Stimulated activated CD4-positive, alpha-beta T cell treated with anti-CD3 and anti-CD28 coated beads, Interleukin-15, amount 100 ng/mL, for 48 hours (primary cell): Measurements from ENCODE around the gene AGPAT2.

Experiments
- DNase-seq, 2 donors: peaks; one replicate each; pipeline ENCODE4 v3.0.0-alpha.2; 2020; ENCODE audit warnings: low read depth in 2 of 2

The AGPAT2 gene

DNA sequence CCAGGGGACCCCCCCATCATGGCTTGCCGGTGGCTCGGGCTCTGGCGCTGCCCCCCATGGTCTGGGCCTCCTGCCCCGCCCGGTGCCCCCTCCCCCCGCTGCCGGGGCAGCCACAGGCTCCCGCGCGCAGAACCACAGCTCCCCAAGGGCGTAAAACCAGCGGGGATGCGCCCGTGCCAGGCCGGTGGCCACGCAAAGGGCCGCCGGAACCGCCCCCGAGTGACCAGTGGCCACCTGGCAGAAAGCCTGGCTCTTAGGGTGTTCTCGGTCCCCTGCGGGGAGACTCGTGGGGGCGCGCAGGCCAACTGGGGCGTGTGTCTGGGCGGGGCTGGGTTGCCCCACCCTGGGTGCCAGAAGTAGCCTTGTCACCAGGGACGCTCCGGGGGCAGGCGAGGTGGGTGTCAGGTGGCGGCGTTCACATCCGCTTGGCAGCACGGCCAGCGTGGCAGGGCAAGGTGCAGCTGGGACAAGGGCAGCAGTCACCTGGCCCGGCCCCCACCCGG lies 515 bp upstream of the AGPAT2 start:
- DNase-seq = no peak

DNA sequence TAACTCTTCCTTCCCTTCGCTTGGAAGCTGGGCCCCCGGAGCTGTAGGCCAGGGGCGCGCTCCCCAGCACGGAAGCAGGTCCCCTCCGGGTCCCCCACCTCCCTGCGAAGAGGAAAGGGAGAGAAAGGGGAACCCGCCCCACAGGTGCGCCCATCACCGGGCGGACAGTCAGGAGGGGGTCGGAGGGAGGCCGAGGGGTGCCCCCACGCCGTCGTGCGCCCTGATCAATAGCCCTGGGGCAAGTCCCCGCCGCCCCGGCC lies 793 bp downstream of the AGPAT2 start:
- no peak for DNase-seq

DNA sequence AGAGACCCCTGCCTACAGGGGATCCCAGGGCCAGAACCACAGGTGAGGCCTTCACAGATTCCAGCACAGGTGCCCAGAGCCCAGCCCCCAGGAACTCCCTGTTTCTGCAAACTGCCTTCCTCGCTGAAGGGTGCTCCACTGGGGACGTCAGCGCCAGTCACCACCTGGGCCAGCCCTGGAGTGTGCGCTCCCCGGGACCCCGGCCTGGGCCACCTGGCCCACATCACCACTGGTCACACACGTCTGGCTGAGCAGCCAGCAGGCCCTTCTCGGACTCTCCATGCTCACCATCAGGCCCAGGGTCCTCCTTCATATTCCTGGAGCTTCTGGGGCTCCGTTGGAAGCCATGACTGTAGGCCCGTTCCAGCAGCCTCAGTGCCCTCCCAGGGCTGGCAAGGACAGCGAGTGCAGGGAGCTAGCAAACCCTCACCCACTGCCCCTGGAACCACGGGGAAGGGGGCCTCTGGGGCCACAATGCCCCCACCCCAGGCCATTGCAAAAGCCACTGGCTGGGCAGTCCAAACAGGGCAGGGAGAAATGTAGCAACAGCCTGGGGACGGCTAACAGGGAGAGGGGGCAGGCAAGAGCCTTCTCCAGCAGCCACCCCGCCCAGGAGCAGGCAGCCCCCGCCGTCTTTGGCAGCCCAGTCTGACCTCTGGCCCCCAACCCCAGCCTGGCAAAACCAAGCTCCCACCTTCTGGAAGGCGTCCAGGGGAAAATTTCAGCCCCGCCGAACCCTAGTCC lies 1.3 kb downstream of the AGPAT2 start:
- DNase-seq = no peak

DNA sequence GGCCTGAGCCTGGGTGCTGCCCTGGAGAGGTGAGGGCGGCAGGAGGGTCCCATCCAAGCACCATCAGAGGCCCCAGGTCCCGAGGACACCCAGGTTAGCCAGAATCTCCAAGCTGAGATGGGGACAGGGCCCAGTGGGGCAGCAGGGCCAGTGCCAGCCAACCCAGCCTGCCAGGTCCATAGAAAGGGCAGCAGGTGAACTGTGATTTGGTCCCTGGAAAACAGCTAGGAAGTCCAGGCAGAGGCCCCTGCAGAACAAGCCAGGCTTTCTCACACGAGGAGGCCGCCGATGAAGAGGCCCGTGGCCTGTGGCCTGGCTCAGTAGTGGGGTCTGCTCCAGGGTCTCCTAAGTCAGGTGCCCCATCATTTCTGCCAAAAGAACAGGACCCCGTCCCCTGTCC lies 2.0 kb downstream of the AGPAT2 start:
- DNase-seq = no peak

DNA sequence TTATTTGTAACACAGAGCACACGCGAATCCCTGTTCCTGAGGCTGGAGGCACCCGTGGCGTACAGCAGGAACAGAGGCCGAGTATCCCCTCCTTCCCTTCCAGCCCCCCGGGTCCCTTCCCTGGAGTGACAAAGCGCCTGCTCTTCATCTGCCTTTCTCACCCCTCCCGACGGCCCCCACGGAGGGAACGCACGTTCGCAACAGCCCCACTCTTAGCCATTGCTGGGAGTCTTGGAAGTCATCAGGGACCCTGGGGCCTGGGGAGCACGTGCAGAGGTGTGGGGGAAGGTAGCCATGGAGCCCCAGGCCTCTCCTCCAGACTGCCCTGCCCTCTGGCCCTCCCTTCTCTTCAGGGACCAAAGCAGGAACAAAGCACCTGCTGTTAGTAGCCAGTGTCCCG lies 2.5 kb downstream of the AGPAT2 start:
- no peak for DNase-seq

DNA sequence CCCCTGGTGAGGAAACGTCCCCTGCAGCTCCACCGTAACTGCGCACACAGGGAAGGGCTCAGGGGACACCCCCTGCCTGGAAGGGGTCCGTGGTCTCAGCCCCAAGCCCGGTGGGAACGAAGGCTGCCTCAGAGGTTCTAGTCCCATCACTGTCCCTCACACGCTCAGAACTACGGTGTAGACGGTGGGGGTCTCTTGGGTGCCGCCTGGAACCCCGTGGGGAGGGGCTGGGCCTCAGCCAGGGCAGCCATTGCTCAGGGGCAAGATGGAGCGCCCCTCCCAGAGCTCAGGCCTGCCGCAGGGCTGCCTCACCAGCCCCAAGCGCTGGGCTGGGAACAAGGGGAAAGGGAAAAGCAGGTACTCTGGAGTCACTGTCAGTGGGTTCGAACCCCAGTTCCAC lies 2.9 kb downstream of the AGPAT2 start:
- no peak for DNase-seq

DNA sequence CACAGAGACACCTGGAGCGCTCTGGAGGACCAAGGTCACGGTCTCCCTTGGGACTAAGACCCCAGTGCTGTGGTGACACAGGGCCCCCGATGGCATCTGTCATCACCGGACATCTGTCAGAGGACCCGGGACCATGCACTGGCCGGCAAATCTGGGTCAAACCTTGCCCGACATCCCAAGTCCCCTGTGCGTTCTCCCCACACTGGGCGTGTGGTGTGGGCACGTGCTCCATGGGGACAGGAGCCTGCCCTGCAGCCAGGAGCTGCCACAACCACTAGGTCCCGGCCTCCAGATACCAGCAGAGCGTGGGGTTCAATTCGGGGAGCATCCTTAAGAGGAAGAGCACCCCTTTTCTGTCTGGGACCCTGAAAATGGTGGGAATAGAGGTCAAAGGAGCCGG lies 3.5 kb downstream of the AGPAT2 start:
- no peak for DNase-seq

DNA sequence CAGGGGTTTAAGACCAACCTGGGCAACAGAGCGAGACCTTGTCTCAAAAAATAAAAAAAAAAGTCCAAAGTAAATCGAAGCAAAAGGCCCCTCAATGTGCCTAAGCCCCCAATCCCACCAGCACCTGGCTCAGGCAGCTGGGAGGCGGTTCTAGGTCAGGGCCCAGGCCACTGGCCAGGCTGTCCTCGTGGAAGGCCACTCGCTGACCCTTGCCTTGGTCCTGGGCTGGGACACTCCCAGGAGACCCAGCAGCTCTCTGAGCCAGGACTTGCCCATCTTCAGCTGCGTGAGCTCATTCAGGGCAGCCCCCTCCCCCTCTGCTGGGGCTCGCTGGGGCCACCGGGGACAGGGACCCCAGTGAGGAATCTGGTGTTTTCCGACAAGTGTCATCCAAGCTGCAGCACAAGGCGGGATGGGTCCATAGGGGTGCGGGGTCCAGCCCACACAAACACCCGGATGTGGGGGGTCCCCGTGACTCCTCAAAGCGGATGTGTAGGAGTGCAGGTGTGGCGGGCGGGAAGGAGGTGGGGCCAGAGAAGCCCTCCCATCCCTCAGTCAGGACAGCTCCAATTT lies 4.0 kb downstream of the AGPAT2 start:
- no peak for DNase-seq

DNA sequence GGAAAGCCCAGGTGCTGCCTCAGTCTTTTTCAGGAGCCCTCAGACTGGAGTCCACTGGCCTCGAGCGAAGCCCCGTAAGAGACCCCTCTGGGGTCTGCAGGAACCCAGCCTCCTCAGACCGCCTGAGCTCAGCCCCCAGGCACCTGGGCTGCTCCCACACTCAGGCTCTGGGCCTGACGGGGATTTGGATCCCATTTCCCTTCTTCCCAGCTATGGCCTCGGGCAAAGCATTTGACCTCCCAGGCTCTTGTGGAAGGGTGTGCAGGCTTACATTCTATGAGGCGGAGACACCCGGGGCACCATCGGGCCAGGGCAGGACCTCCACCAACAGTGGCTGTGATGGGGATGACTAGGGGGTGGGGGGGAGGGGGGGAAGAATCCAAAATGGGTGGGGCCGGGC lies 4.5 kb downstream of the AGPAT2 start:
- no peak for DNase-seq

DNA sequence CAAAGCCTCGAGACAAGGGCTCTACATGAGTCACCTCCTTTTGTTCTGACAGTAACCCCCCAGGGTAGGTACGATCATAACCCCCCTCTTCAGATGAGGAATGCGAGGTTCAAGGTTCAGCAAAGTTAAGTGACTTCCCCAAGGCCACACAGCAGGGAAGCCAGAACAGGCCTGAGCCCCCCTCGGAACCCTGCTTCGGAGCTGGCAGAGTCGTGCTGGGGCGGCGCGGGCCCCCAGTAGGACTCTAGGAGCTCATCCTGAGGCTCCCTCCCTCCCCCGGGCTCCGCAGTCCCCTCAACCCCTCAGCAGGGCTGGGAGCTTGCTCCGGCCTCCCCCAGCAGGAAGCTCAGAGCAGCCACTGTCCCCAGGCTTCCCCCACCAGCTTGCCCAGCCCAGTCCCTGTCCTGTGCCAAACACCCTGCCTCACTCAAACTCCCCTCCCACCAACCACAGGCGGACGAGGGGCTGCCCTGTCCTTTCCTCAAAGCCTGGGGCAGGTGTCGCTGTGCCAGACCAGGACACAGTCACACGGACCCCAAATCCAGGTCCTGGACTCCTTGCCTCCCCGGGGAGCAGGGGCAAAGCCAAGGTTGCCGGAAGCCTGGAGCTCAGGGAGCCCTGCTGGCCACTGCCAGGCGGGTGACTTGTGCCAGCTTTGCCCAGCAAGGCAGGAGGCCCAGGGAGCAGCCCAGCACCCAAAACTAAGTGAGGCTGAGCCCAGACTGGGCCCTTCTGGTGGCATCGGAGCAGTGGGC lies 5.1 kb downstream of the AGPAT2 start:
- no peak for DNase-seq

DNA sequence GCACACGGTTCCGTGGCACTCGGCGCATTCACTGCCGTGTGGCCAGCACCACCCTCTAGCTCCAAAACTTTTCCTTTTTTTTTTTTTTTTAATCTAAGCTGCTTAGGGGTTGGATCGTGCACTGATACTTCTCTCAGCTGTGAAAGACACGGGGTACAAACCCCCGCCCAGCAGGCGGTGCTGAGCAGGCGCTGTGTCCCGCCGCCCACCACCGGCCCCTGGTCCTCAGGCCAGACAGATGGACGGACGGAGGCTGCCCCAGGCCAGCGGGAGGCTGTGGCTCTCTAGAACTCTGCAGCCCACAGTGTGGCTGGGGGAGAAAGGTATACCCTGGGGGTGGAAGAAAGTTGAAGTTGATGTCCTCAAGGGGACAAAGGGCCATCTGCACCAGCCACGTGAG lies 6.2 kb downstream of the AGPAT2 start:
- DNase-seq = no peak

DNA sequence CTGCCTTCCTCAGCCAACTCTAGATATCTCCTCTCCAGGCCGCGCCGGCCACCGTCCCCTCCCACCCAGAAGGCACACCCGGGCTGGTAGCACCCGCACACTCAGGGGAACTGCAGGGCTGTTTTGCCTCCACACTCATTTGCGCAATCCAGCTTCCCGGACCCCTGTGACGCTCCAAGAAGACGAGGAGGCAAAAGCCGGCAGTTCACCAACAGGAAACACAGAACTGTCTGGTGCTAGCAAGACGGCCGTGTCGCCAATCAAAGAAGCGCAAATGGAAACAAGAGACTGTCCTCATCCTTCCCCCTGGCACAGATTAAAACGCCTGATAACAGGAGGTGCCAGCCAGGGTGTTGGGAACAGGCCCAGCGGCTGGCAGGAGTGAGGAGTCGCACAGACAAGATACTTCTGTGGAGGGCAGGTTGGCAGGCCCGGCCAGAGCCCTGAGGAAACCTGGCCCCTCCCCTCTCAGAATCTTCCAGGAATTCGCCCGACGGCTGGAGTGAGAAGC lies 7.8 kb downstream of the AGPAT2 start:
- no peak for DNase-seq

DNA sequence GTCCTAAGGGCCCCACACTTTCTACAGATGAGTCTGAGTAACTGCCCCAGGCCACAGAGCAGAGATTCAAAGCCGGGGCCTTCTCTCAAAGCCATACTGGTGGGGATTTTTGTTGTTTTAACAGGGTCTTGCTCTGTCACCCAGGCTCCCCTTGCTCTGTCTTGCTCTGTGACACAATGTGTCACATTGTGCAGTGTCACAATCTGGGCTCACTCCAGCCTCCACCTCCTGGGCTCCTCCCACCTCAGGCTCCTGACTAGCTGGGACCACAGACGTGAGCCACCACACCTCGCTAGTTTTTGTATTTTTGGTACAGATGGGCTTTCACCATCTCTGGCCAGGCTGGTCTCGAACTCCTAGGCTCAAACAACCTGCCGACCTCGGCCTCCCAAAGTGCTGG lies 8.6 kb downstream of the AGPAT2 start:
- no peak for DNase-seq

DNA sequence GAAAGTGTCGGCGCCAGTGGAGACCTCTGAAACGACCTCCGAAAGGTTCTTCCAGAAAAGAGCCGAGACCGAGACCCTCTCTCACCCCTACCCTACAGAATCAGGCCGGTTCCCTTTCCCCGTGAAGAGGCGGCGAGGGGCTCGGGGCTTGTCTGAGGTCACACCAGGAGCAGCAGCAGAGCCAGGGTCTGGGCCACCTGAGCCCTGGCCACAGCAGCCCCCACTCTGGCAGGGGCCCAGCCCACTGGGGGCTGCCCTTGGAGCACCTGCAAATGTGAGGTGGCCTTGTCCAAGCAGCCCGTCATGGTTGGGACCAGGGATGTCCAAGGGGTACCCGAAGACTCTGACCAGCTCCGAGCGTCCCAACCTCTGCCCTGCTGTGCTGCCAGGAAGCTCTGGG lies 9.2 kb downstream of the AGPAT2 start:
- DNase-seq = no peak

DNA sequence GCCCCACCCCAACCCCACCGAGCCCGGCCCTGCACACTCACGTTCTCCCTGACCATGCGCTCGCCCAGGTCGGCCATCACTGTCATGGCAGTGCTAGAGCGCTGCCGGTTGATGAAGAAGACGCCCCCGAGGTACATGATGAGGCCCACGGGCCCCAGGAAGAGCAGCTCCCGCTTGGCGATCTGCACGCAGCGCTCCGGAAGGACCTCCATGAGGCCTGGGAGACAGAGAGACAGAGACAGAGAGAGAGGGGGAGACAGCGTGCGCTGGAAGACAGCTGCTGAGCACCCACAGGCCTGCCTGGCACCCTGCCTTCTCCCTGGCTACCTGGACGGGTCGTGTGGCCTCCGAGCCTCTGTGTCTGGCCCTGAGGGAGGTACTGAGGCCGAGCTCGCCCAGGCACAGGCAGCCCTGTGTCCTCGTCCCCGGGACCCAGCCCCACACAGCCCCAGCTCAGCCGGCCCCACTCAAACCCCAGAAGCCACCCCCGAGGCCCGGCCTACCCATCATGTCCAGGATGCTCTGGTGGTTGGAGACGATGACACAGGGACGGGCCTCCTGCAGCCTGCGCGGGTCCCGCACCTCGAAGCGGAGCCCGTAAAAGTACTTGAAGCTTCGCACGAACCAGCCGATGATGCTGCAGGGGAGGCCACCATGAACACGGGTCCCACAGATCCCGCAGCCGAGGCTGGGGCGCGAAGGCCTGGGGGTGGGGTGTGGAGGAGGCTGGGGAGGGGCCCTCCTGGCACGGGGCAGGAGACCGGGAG lies 10.2 kb downstream of the AGPAT2 start:
- no peak for DNase-seq

DNA sequence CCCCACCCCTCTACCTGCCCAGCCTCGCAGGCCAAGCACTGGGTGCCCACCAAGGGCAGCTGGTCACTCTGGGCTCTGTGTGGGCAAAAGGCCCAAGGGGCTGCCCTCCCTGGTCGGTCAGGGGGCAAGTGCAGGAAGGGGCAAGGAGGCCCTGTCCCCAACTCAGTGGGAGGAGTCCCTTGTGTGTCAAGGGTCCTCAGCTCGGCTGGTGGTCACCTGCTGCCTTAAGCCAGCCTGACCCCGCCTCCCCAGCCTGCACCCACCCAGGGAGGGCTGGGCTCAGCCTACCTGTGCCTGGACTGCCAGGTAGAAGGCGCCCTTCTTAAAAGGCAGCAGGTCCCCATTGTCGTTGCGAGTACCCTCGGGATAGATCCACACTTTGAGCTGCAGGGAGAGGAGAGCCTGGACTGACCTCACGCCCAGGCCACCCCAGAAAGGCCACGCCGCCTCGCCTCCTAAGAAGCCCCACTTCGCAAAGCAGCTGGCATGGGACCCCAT lies 10.9 kb downstream of the AGPAT2 start:
- DNase-seq = no peak

DNA sequence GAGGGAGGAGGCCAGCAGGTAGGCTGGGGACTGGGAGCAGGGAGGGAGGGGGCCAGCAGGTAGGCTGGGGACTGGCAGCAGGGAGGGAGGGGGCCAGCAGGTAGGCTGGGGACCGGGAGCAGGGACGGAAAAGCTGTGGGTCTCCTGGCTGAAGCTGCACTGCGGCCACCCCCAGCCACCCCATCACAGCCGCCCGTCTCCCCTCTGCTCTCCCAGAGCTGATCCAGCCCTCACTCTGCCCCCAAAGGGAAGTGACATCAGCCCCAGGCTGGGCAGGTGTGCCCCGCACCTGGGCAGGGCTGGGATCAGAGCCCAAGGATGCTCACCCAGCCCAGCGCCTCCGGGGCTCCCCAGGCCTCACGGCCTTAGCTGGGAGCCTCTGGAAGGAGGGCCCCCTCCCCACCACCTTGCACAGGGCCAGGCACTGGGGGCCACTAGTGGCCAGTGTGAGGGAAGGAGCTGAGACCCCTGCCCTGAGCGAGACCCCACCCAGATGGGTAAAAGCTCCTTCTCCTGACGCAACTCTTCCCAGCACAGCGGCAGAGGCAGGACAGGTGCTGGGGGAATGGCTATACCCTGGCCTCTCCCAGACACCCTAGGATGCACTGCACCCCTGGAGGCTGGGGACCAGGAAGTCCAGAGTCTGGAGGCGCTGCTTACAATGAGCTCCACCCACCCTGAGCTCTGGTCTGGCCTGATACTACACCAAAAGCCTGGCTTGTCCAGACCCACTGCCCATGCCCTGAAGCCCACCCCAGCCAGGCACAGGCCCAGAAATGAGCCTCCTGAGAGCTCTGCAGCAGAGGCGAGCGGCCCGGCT lies 11.6 kb downstream of the AGPAT2 start:
- no peak for DNase-seq

DNA sequence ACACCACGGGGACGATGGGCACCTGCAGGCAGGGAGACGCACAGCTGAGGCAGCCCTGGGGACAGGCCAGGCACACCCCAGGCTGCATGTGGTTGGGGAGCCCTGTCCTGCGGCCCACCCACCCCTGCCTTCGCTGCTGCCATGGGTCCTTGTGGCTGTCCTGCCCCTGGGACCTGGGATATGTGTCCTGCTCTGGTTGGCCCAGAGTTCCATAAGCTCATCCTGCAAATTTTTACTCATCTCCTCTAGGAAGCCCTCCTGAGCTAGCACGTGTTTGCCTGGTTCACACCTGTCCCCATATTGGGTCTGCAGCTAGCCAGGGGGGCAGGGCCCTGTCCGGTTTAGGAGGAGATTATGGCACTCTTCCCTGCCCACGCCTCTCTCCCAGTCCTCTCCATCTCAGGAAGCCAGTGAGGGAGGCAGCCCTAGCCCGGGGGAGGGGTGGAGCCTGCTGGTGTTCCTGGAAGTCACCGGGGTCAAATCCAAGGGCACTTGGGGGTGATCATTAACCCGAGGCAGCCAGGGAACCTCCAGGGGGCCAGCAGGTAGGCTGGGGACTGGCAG lies 12.4 kb downstream of the AGPAT2 start:
- DNase-seq = no peak

DNA sequence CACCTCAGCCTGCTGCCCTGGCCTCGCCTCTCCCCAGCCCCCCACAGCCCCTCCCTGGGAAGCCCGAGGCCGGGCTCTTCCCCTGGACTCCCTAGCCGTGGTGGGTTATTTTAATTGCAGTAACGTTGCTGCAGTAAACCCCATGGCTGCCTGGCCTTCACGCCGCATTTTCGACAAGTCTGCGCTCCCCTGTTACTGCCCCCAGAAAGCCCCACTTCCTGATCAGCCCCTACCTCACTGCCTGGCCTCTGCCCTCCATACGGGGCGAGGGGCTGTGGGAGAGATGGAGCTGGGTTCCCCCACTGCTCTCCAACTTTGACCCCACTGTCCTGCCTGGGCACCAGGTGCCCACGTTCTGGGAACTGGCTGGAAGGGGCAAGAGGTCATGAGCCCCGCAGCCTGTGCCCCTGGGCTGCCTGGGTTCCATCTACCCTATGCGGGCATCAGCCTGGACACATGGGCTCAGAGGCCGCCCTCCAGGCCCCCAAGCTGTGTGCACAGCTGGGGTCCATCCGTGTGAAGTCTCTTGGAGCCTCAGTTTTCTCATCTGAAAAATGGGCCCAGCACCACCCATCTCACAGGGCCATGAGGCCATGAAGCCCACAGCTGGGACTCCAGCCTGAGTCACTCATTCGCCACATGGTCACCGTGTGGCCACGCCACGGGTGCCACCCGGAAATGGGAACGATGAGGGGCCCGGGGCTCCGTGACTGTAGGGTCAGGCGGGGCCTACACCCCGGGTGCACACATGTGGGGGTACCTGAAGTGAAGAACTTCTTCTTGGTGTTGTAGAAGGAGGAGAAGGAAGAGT lies 13.1 kb downstream of the AGPAT2 start:
- no peak for DNase-seq
